Skeletal muscle tissue (tissue), 4 donors: ENCODE data around the gene RRBP1. TPM values are rescaled to one million over a fixed set of nuclear protein-coding genes. Genes with fewer than 3 reads are reported as not detected.

Experiments
- H3K27ac ChIP-seq: one replicate; pipeline ENCODE4 v1.7.0; 2013; ENCODE audit warnings: mild to moderate bottlenecking, low read depth, low read length, inconsistent platforms
- H3K27me3 ChIP-seq, 3 donors: one replicate each; pipeline ENCODE4 v1.7.0; 2013; ENCODE audit warnings: low read length in 3 of 3; ENCODE audit not compliant: control insufficient read depth in 3 of 3, insufficient read depth in 3 of 3
- H3K36me3 ChIP-seq, 3 donors: one replicate each; pipeline ENCODE4 v1.7.0; 2013; ENCODE audit warnings: low read length in 3 of 3; ENCODE audit not compliant: control insufficient read depth in 3 of 3, insufficient read depth in 3 of 3
- H3K4me1 ChIP-seq, 3 donors: one replicate each; pipeline ENCODE4 v1.7.0; 2013; ENCODE audit warnings: low read length in 3 of 3, mild to moderate bottlenecking in 3 of 3; ENCODE audit not compliant: control insufficient read depth in 3 of 3, insufficient read depth in 3 of 3
- H3K4me3 ChIP-seq, 3 donors: one replicate each; pipeline ENCODE4 v1.7.0; 2013; ENCODE audit warnings: low read length in 3 of 3
- H3K9ac ChIP-seq, 3 donors: one replicate each; pipeline ENCODE4 v1.7.0; 2013; ENCODE audit warnings: low read length in 3 of 3, mild to moderate bottlenecking in 3 of 3, moderate library complexity in 2 of 3, low read depth in 1 of 3
- H3K9me3 ChIP-seq, 3 donors: one replicate each; pipeline ENCODE4 v1.7.0; 2013; ENCODE audit warnings: low read length in 3 of 3; ENCODE audit not compliant: control insufficient read depth in 3 of 3
- total RNA-seq: library from RNA; depleted of rRNA; stranded (reverse); fragments of >200 nt; gene quantifications from one replicate; pipeline ENCODE4 v1.2.3, GENCODE V29; 2014
- donor health status: Osteomylitis.

Gene RRBP1
- total RNA-seq, 1 donor from 2014 or later: 76.2 TPM

DNA sequence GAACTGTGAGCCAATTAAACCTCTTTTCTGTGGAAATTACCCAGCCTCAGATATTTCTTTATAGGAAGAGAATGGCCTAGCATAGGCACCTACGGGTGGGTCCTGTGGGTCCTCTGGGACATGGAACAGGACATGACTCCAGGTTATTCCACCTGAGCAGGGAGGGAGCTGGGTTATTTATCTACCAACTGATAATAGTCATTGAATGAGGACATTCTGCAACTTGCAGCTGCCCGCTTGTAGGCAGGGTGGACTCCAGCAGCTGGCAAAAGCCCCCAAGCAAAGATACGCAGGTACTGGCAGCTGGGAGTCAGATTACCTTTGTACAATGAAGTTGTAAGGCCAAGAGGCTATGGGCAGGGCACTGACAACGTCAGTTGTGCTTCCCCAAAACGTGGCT is 16.3 kb upstream of the RRBP1 start:
- no peak overlapping the region for H3K9ac ChIP-seq
- peaks cover 0 to 4% (median 3%) of the 10 kb centered on the region in 3 donors for H3K27me3 ChIP-seq

DNA sequence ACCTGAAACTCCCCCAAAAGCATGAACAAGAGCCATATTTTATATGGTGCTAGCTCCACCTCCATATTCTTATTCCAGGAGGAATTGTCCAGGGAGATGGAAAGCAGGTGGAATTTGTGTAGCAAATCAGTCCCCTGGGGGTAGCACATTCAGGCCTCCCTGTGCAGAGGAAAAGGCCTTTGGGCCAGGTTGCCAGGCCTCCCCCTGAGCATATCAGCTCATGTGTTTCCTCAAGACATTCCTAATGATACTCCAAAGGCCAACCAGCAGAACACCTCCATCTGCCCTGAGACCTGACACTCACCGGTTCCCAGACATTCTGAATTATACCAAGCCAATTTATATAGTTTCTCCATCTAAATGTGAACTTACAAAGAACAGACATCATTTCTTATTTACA is 15.1 kb upstream of the RRBP1 start:
- Histone ChIP-seq H3K27me3 (peaks cover 0 to 5% (median 4%) of the 10 kb centered on the region in 3 donors), H3K36me3 (peaks cover 0 to 2% (median 0%) of the 10 kb centered on the region in 3 donors), H3K9me3 (no peaks in the 10 kb centered on the region), H3K4me1 (no peaks in the 10 kb centered on the region), H3K4me3 (no peak overlapping the region), H3K27ac (no peak overlapping the region), H3K9ac (no peak overlapping the region)

More for the DNA sequence above, 16.3 kb upstream of the RRBP1 start:
- Histone ChIP-seq H3K4me1 (no peaks in the 10 kb centered on the region), H3K27ac (no peak overlapping the region), H3K4me3 (no peak overlapping the region), H3K9me3 (no peaks in the 10 kb centered on the region), H3K36me3 (peaks cover 0 to 2% (median 0%) of the 10 kb centered on the region in 3 donors)

DNA sequence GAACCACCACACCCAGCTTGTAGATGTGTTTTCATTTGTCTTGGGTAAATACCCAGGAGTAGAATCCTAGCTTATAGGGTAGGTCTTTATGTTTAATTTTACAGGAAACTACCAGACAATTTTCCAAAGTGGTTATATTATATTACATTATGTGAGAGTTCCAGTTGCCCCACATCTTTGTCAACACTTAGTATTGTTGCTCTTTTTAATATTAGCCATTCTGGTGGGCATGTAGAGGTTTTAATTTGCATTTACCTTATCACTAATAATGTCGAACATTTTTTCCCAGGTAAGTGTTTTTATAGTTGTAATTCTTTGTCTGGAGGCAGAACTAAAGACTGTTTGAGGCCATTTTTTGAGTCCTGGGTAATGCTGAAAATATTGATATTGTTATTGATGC is 14.2 kb upstream of the RRBP1 start:
- H3K27me3 ChIP-seq: peaks cover 0 to 5% (median 4%) of the 10 kb centered on the region in 3 donors
- no peaks in the 10 kb centered on the region for H3K9me3 ChIP-seq
- no peak overlapping the region for H3K9ac ChIP-seq
- H3K36me3 ChIP-seq: peaks cover 0 to 2% (median 0%) of the 10 kb centered on the region in 3 donors
- H3K4me3 ChIP-seq: no peak overlapping the region
- no peaks in the 10 kb centered on the region for H3K4me1 ChIP-seq
- H3K27ac ChIP-seq: no peak overlapping the region

DNA sequence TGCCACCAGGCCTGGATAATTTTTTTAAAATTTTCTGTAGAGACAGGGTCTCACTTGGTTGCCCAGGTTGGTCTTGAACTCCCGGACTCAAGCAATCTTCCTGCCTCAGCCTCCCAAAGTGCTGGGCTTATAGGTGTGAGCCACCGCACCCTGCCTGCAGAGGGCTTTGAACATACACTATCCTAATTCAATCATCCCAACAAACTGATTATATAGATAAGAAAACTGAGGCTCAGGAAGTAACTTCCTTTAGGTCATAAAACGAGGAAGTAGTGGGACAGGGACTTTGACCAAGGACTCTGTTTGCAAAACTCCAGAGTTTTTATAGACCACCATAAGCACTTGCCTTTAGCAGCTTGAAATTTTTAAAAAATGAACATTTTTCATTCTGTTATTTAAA is 12.7 kb upstream of the RRBP1 start:
- Histone ChIP-seq H3K9me3 (peaks cover 0 to 3% (median 0%) of the 10 kb centered on the region in 3 donors), H3K36me3 (peaks cover 0 to 2% (median 0%) of the 10 kb centered on the region in 3 donors), H3K4me1 (no peaks in the 10 kb centered on the region), H3K9ac (no peak overlapping the region), H3K27me3 (peaks cover 0 to 5% (median 4%) of the 10 kb centered on the region in 3 donors), H3K4me3 (no peak overlapping the region), H3K27ac (no peak overlapping the region)

- H3K9ac ChIP-seq: no peak overlapping the region
- no peak overlapping the region for H3K4me3 ChIP-seq
- H3K36me3 ChIP-seq: peaks cover 0 to 2% (median 0%) of the 10 kb centered on the region in 3 donors
- H3K27ac ChIP-seq: no peak overlapping the region
- peaks cover 0 to 3% (median 0%) of the 10 kb centered on the region in 3 donors for H3K9me3 ChIP-seq
- H3K27me3 ChIP-seq: peaks cover 0 to 5% (median 4%) of the 10 kb centered on the region in 3 donors
- H3K4me1 ChIP-seq: no peaks in the 10 kb centered on the region
Observed at GRCh38 chr20:17693444-17694001, 11.5 kb upstream of the RRBP1 start.

DNA sequence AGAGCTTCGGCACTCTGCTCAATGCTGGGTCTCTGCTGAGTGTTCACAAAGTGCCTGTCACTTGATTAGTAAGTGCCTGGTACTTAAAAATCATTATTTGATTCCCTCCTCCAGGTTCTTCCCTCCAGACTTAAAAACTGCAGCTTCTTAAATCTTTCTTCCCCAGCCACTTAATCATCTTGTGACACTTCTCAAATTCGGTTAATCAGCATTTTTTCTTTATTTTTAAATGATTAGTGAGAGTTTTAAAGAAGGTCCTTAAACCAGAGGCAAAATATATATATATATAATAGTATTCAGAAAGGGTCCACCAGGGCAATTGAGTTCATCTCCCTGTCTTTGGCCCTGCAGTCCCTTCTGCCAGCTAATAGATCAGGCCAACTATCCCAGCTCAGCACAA is 9.7 kb upstream of the RRBP1 start:
- H3K4me1 ChIP-seq: no peaks in the 10 kb centered on the region
- no peak overlapping the region for H3K9ac ChIP-seq
- no peak overlapping the region for H3K4me3 ChIP-seq
- peaks cover 0 to 6% (median under 1%) of the 10 kb centered on the region in 3 donors for H3K9me3 ChIP-seq
- H3K36me3 ChIP-seq: peaks cover 0 to 2% (median 0%) of the 10 kb centered on the region in 3 donors
- peaks cover 3 to 5% (median 4%) of the 10 kb centered on the region in 3 donors for H3K27me3 ChIP-seq
- H3K27ac ChIP-seq: no peak overlapping the region

GRCh38 chr20:17690144-17690543 is 8.1 kb upstream of the RRBP1 start:
- H3K36me3 ChIP-seq: peaks cover 0 to 2% (median 0%) of the 10 kb centered on the region in 3 donors
- peaks cover 3 to 5% (median 4%) of the 10 kb centered on the region in 3 donors for H3K27me3 ChIP-seq
- H3K4me1 ChIP-seq: no peaks in the 10 kb centered on the region
- H3K9ac ChIP-seq: no peak overlapping the region
- peaks cover 0 to 6% (median 3%) of the 10 kb centered on the region in 3 donors for H3K9me3 ChIP-seq
- H3K4me3 ChIP-seq: no peak overlapping the region
- no peak overlapping the region for H3K27ac ChIP-seq

DNA sequence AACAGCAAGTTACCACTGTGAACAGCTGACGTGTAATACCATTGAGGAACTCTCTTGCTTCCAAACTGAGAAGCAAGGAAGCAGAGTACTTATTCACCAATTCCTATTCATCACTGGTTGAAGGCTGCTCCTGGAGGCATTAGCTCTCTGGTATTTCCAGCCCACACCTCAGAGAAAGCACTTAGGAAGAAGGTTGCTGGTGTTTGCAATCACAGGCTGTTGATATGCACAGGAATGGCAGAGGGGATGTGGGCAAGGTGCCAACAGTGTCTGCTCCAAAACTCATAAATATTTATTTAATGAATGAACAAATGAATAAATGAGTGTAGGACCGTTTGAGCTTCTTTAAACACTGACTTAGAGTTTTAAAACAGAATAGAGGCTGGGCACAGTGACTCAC is 6.9 kb upstream of the RRBP1 start:
- peaks cover 3 to 5% (median 5%) of the 10 kb centered on the region in 3 donors for H3K27me3 ChIP-seq
- H3K9me3 ChIP-seq: peaks cover 0 to 6% (median 3%) of the 10 kb centered on the region in 3 donors
- no peak overlapping the region for H3K27ac ChIP-seq
- no peaks in the 10 kb centered on the region for H3K4me1 ChIP-seq
- no peak overlapping the region for H3K9ac ChIP-seq
- peaks cover 0 to 2% (median 0%) of the 10 kb centered on the region in 3 donors for H3K36me3 ChIP-seq
- H3K4me3 ChIP-seq: no peak overlapping the region

DNA sequence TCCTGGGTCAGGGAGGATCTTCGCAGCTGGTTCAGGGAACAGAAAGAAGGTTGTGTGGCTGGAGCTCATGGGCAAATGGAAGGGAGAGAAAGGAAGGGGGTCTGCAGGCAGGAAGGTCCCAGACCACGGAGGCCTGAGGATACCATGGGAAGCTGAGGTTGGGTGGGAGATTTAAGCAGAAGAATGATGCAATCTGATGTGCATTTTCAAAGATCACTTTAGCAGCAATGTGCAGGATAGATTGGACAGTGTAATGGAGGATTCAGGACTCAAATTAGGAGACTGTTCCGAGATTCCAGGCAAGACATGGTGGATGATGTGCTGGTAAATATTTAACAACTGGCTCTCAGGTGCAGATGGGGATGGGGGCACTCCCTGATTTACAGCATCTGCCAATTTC is 5.8 kb upstream of the RRBP1 start:
- Histone ChIP-seq H3K9me3 (peaks cover 0 to 6% (median 3%) of the 10 kb centered on the region in 3 donors), H3K27me3 (peaks cover 0 to 3% (median 3%) of the 10 kb centered on the region in 3 donors), H3K4me1 (peaks cover 0 to 2% (median 1%) of the 10 kb centered on the region in 3 donors), H3K36me3 (no peaks in the 10 kb centered on the region), H3K9ac (no peak overlapping the region), H3K27ac (no peak overlapping the region), H3K4me3 (no peak overlapping the region)

DNA sequence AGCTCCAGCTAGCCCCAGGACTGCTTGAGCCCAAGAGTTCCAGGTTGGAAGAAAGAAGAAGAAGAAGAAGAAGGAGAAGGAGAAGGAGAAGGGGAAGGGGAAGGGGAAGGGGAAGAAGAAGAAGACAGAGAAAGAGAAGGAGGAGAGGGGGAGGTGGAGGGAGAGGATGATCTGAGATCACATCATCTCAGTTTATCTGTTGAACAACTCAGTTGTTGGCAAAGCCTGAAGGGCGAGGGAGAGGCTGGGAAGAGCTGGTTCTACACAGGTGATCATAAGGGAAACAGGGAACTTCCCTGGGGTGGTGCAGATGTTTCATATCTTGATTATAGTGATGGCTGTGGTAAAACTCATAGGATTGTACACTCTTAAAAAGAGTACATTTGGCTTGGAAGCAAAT is 3.1 kb upstream of the RRBP1 start:
- H3K27ac ChIP-seq: no peak overlapping the region
- peaks cover 0 to 3% (median 3%) of the 10 kb centered on the region in 3 donors for H3K27me3 ChIP-seq
- H3K4me1 ChIP-seq: peaks cover 7 to 11% (median 10%) of the 10 kb centered on the region in 3 donors
- peaks cover 0 to 6% (median 3%) of the 10 kb centered on the region in 3 donors for H3K9me3 ChIP-seq
- H3K9ac ChIP-seq: no peak overlapping the region
- H3K36me3 ChIP-seq: no peaks in the 10 kb centered on the region
- H3K4me3 ChIP-seq: no peak overlapping the region
